Activated T-helper 1 cell treated with anti-CD3 and anti-CD28 coated beads, Interleukin-12 subunit alpha, Interleukin-12 subunit beta, Interleukin-2, Interleukin-4 antibody, amounts not matched to agents 30 ng/mL and 10 ng/mL and 1 ng/mL, durations not matched to agents 14 hours and 24 hours and 36 hours (primary cell): ENCODE data around the gene NKX3-2. TPM values are rescaled to one million over a fixed set of nuclear protein-coding genes. Genes with fewer than 3 reads are reported as not detected.
A peak's percentile ranks its signal among the peaks of the same experiment; 100 is the strongest.

Source experiments
- DNase-seq: peaks from one replicate; pipeline ENCODE4 v3.0.0; 2021; ENCODE audit warnings: low spot score
- H3K27ac Mint-ChIP-seq: one replicate; pipeline ENCODE4 v1.8.0; 2021; ENCODE audit warnings: mild to moderate bottlenecking, mixed read lengths
- H3K27me3 Mint-ChIP-seq: one replicate; pipeline ENCODE4 v1.8.0; 2022; ENCODE audit warnings: mild to moderate bottlenecking, moderate library complexity, mixed read lengths; ENCODE audit not compliant: insufficient read depth
- H3K36me3 Mint-ChIP-seq: one replicate; pipeline ENCODE4 v1.8.0; 2021; ENCODE audit warnings: low read depth, mixed read lengths
- H3K4me1 Mint-ChIP-seq: one replicate; pipeline ENCODE4 v1.8.0; 2021; ENCODE audit warnings: low read depth, mixed read lengths
- H3K4me3 Mint-ChIP-seq: one replicate; pipeline ENCODE4 v1.8.0; 2021; ENCODE audit warnings: mild to moderate bottlenecking, moderate library complexity, mixed read lengths
- H3K9me3 Mint-ChIP-seq: one replicate; pipeline ENCODE4 v1.8.0; 2021; ENCODE audit warnings: mixed read lengths
- intact Hi-C: fragments of 100-400 bp; cut with micrococcal nuclease; formaldehyde crosslinking; loops from one replicate; pipeline ENCODE4 v1.15.1; 2024
- total RNA-seq: library from RNA; stranded (reverse); gene quantifications from 2 replicates; pipeline ENCODE4 v1.2.3, GENCODE V29; 2022

The NKX3-2 gene
- total RNA-seq, 1 donor from 2014 or later: not detected

GRCh38 chr4:13535118-13535517, 9.2 kb downstream of the NKX3-2 start:
- Mint-ChIP-seq H3K36me3 (peaks cover 1% of the 10 kb centered on the region), H3K4me3 (no peak overlapping the region), H3K4me1 (peaks cover 8% of the 10 kb centered on the region), H3K27me3 (peaks cover 84% of the 10 kb centered on the region), H3K9me3 (no peaks in the 10 kb centered on the region), H3K27ac (peak overlapping the region; percentile 23)
- DNase-seq: no peak
- intact Hi-C loops: no loop called here

GRCh38 chr4:13534344-13535063, 9.8 kb downstream of the NKX3-2 start:
- no peaks in the 10 kb centered on the region for H3K9me3 Mint-ChIP-seq
- DNase-seq: no peak
- H3K4me3 Mint-ChIP-seq: no peak overlapping the region
- H3K36me3 Mint-ChIP-seq: peaks cover 1% of the 10 kb centered on the region
- intact Hi-C loops: no loop called here
- no peak overlapping the region for H3K27ac Mint-ChIP-seq
- peaks cover 86% of the 10 kb centered on the region for H3K27me3 Mint-ChIP-seq
- peaks cover 8% of the 10 kb centered on the region for H3K4me1 Mint-ChIP-seq

GRCh38 chr4:13533670-13534343, 10.5 kb downstream of the NKX3-2 start:
- Mint-ChIP-seq H3K27me3 (peaks cover 85% of the 10 kb centered on the region), H3K4me3 (no peak overlapping the region), H3K9me3 (no peaks in the 10 kb centered on the region), H3K36me3 (peaks cover 1% of the 10 kb centered on the region), H3K27ac (no peak overlapping the region), H3K4me1 (peaks cover 9% of the 10 kb centered on the region)
- DNase-seq: no peak
- intact Hi-C loops: no loop called here

GRCh38 chr4:13531625-13531998, 12.7 kb downstream of the NKX3-2 start:
- no peaks in the 10 kb centered on the region for H3K9me3 Mint-ChIP-seq
- no peak overlapping the region for H3K4me3 Mint-ChIP-seq
- intact Hi-C loops: no loop called here
- H3K4me1 Mint-ChIP-seq: peaks cover 3% of the 10 kb centered on the region
- H3K36me3 Mint-ChIP-seq: no peaks in the 10 kb centered on the region
- H3K27me3 Mint-ChIP-seq: peaks cover 86% of the 10 kb centered on the region
- no peak for DNase-seq
- H3K27ac Mint-ChIP-seq: no peak overlapping the region

GRCh38 chr4:13530823-13531624, 13.3 kb downstream of the NKX3-2 start:
- DNase-seq: no peak
- Mint-ChIP-seq H3K9me3 (no peaks in the 10 kb centered on the region), H3K36me3 (no peaks in the 10 kb centered on the region), H3K4me3 (no peak overlapping the region), H3K27me3 (peaks cover 86% of the 10 kb centered on the region), H3K27ac (no peak overlapping the region), H3K4me1 (peaks cover 3% of the 10 kb centered on the region)
- intact Hi-C loops: no loop called here

- Mint-ChIP-seq H3K36me3 (no peaks in the 10 kb centered on the region), H3K27ac (no peak overlapping the region), H3K9me3 (no peaks in the 10 kb centered on the region), H3K4me1 (peaks cover 3% of the 10 kb centered on the region), H3K27me3 (peaks cover 85% of the 10 kb centered on the region), H3K4me3 (no peak overlapping the region)
- intact Hi-C loops: loop anchor here (2.0 kb wide), 1 partner anchor 15 kb away; the partner anchor contains the start of gene NKX3-2
- no peak for DNase-seq
These were observed 15.0 kb downstream of the NKX3-2 start for GRCh38 chr4:13529128-13529919.

- DNase-seq: no peak
- no peak overlapping the region for H3K4me3 Mint-ChIP-seq
- no peak overlapping the region for H3K27ac Mint-ChIP-seq
- intact Hi-C loops: loop anchor here (2.0 kb wide), 1 partner anchor 16 kb away; the partner anchor contains the start of gene NKX3-2
- no peaks in the 10 kb centered on the region for H3K36me3 Mint-ChIP-seq
- no peaks in the 10 kb centered on the region for H3K9me3 Mint-ChIP-seq
- peaks cover 3% of the 10 kb centered on the region for H3K4me1 Mint-ChIP-seq
- H3K27me3 Mint-ChIP-seq: peaks cover 84% of the 10 kb centered on the region
These were observed 15.5 kb downstream of the NKX3-2 start for GRCh38 chr4:13528821-13529127.

- H3K36me3 Mint-ChIP-seq: no peaks in the 10 kb centered on the region
- peaks cover 84% of the 10 kb centered on the region for H3K27me3 Mint-ChIP-seq
- intact Hi-C loops: loop anchor here (2.0 kb wide), 1 partner anchor 17 kb away; the partner anchor contains the start of gene NKX3-2
- H3K27ac Mint-ChIP-seq: no peak overlapping the region
- H3K9me3 Mint-ChIP-seq: no peaks in the 10 kb centered on the region
- no peak overlapping the region for H3K4me3 Mint-ChIP-seq
- peaks cover 3% of the 10 kb centered on the region for H3K4me1 Mint-ChIP-seq
- no peak for DNase-seq
These were observed 16.1 kb downstream of the NKX3-2 start for GRCh38 chr4:13527981-13528820.

- intact Hi-C loops: no loop called here
- Mint-ChIP-seq H3K36me3 (no peaks in the 10 kb centered on the region), H3K27ac (peak overlapping the region; percentile 52), H3K27me3 (peaks cover 84% of the 10 kb centered on the region), H3K4me3 (no peak overlapping the region), H3K9me3 (no peaks in the 10 kb centered on the region), H3K4me1 (peaks cover 3% of the 10 kb centered on the region)
- no peak for DNase-seq
These were observed 16.9 kb downstream of the NKX3-2 start for GRCh38 chr4:13527192-13527980.

- Mint-ChIP-seq H3K27ac (no peak overlapping the region), H3K36me3 (no peaks in the 10 kb centered on the region), H3K4me1 (peaks cover 3% of the 10 kb centered on the region), H3K27me3 (peaks cover 86% of the 10 kb centered on the region), H3K4me3 (no peak overlapping the region), H3K9me3 (no peaks in the 10 kb centered on the region)
- no peak for DNase-seq
- intact Hi-C loops: no loop called here
These were observed 17.6 kb downstream of the NKX3-2 start for GRCh38 chr4:13526658-13527057.

- Mint-ChIP-seq H3K9me3 (no peaks in the 10 kb centered on the region), H3K4me1 (peaks cover 3% of the 10 kb centered on the region), H3K27ac (no peak overlapping the region), H3K36me3 (no peaks in the 10 kb centered on the region), H3K4me3 (no peak overlapping the region), H3K27me3 (peaks cover 84% of the 10 kb centered on the region)
- intact Hi-C loops: no loop called here
- DNase-seq: no peak
These were observed 18.6 kb downstream of the NKX3-2 start for GRCh38 chr4:13525606-13526281.
